H1 (cell line): ENCODE results near the gene MATK. TPM values are rescaled to one million over a fixed set of nuclear protein-coding genes. Genes with fewer than 3 reads are reported as not detected.
"Not testable (repeated sequence)": the region's sequence is repeated elsewhere in the genome, so short reads cannot be mapped to it uniquely, and the experiment has no call there.

Source experiments
- CTCF ChIA-PET: fragments of 300-600 bp; sonication (Branson Sonifier 250); formaldehyde crosslinking; loops from one replicate; lab custom pipeline; 2021; ENCODE audit not compliant: partially characterized antibody; lab: Charles Lee
- POLR2A ChIA-PET: fragments of 300-600 bp; sonication (Branson Sonifier 250); formaldehyde crosslinking; loops from one replicate; lab custom pipeline; 2021; ENCODE audit warnings: inconsistent platforms; ENCODE audit not compliant: partially characterized antibody; lab: Charles Lee
- DNase-seq, 2 experiments: peaks; one replicate each; pipeline versions ENCODE4 v3.0.0 to v3.0.0-alpha.2; 2010 to 2022; ENCODE audit warnings: low spot score in 2 of 2, low read depth in 1 of 2, mixed read lengths in 1 of 2
- FAIRE-seq: peaks from 2 replicates; lab custom pipeline; 2011; peaks lifted over from hg19 to GRCh38; lab: Jason Lieb, UNC
- H2AFZ ChIP-seq: 2 replicates; pipeline ENCODE4 v1.8.1; 2012; ENCODE audit warnings: low read length, inconsistent platforms
- H2AK5ac ChIP-seq: 2 replicates; pipeline ENCODE4 v1.6.1; 2013; ENCODE audit warnings: low read depth, low read length
- H2BK120ac ChIP-seq: replicated peaks from 2 replicates; pipeline ENCODE3; 2013; ENCODE audit warnings: low read depth, low read length, inconsistent platforms
- H2BK12ac ChIP-seq: 2 replicates; pipeline ENCODE4 v1.6.1; 2013; ENCODE audit warnings: low read depth, low read length
- H2BK15ac ChIP-seq: 2 replicates; pipeline ENCODE4 v1.6.1; 2013; ENCODE audit warnings: low read length
- H2BK20ac ChIP-seq: 2 replicates; pipeline ENCODE4 v1.6.1; 2013; ENCODE audit warnings: low read length
- H2BK5ac ChIP-seq: 2 replicates; pipeline ENCODE4 v1.6.1; 2013; ENCODE audit warnings: low read depth, low read length
- H3K14ac ChIP-seq: 2 replicates; pipeline ENCODE4 v1.6.1; 2013; ENCODE audit warnings: inconsistent platforms; ENCODE audit not compliant: insufficient read length
- H3K18ac ChIP-seq: 2 replicates; pipeline ENCODE4 v1.6.1; 2013; ENCODE audit warnings: low read length; ENCODE audit errors: extremely low read depth
- H3K23ac ChIP-seq: 2 replicates; pipeline ENCODE4 v1.6.1; 2013; ENCODE audit warnings: inconsistent platforms; ENCODE audit not compliant: insufficient read length
- H3K23me2 ChIP-seq: 2 replicates; pipeline ENCODE4 v1.6.1; 2013; ENCODE audit warnings: low read depth, low read length
- H3K27ac ChIP-seq: 2 replicates; pipeline ENCODE4 v1.6.1; 2011; ENCODE audit warnings: low read depth, low read length, inconsistent platforms
- H3K27me3 ChIP-seq, 4 experiments: replicated peaks in 1 of 4; 1 replicate in 1 of 4; 2 replicates in 3 of 4; pipeline versions ENCODE4 v1.6.1 to v1.8.1; 2011 to 2013; ENCODE audit warnings: low read length in 3 of 4, mild to moderate bottlenecking in 3 of 4, inconsistent platforms in 2 of 4, mixed read lengths in 2 of 4, moderate library complexity in 1 of 4; ENCODE audit not compliant: control insufficient read depth in 3 of 4, insufficient read depth in 3 of 4; ENCODE audit errors: extremely low read depth in 1 of 4
- H3K36me3 ChIP-seq, 4 experiments: 2 replicates each; pipeline versions ENCODE4 v1.6.1 to v1.8.1; 2011 to 2013; ENCODE audit warnings: mild to moderate bottlenecking in 4 of 4, low read length in 3 of 4, moderate library complexity in 2 of 4, control low read depth in 1 of 4, inconsistent platforms in 1 of 4; ENCODE audit not compliant: insufficient read depth in 4 of 4, control insufficient read depth in 2 of 4
- H3K4ac ChIP-seq: replicated peaks from 2 replicates; pipeline ENCODE3; 2013; ENCODE audit warnings: low read length, low read depth, mixed read lengths, inconsistent platforms; ENCODE audit not compliant: insufficient read length
- H3K4me1 ChIP-seq, 4 experiments: replicated peaks in 1 of 4; 1 replicate in 1 of 4; 2 replicates in 3 of 4; pipeline versions ENCODE4 v1.6.1 to v1.8.1; 2011 to 2013; ENCODE audit warnings: low read length in 3 of 4, inconsistent platforms in 2 of 4, mixed read lengths in 1 of 4; ENCODE audit not compliant: insufficient read depth in 4 of 4, control insufficient read depth in 3 of 4
- H3K4me2 ChIP-seq, 2 experiments: 2 replicates each; pipeline versions ENCODE4 v1.6.1 to v1.8.1; 2011 to 2013; ENCODE audit warnings: low read depth in 2 of 2, low read length in 2 of 2, control low read depth in 1 of 2, inconsistent platforms in 1 of 2, mild to moderate bottlenecking in 1 of 2; ENCODE audit not compliant: insufficient read depth in 1 of 2
- H3K4me3 ChIP-seq, 4 experiments: fragments of 200-600, 300-600 bp in 1 of 4; sonication (generic), shearing (Covaris generic), sonication (Bioruptor Twin) in 1 of 4; 2 replicates each; pipeline versions ENCODE4 v1.5.1 to v1.8.1; 2011 to 2016; ENCODE audit warnings: low read length in 4 of 4, low read depth in 3 of 4, control low read depth in 2 of 4, inconsistent platforms in 2 of 4, mild to moderate bottlenecking in 2 of 4, mixed read lengths in 1 of 4, moderate library complexity in 1 of 4; ENCODE audit not compliant: insufficient read depth in 2 of 4; ENCODE audit errors: extremely low read depth in 1 of 4
- H3K56ac ChIP-seq: replicated peaks from 2 replicates; pipeline ENCODE3; 2013; ENCODE audit warnings: low read depth, mild to moderate bottlenecking, mixed read lengths, low read length, inconsistent platforms; ENCODE audit not compliant: insufficient read length
- H3K79me1 ChIP-seq: 2 replicates; pipeline ENCODE4 v1.6.1; 2013; ENCODE audit warnings: low read depth, low read length, control low read depth
- H3K79me2 ChIP-seq, 2 experiments: 2 replicates each; pipeline versions ENCODE4 v1.6.1 to v1.8.1; 2012 to 2013; ENCODE audit warnings: low read length in 2 of 2, mild to moderate bottlenecking in 2 of 2, inconsistent platforms in 1 of 2; ENCODE audit not compliant: insufficient read depth in 2 of 2, control insufficient read depth in 1 of 2
- H3K9ac ChIP-seq, 4 experiments: replicated peaks in 1 of 4; 1 replicate in 1 of 4; 2 replicates in 3 of 4; pipeline versions ENCODE4 v1.6.1 to v1.8.1; 2011 to 2013; ENCODE audit warnings: low read depth in 3 of 4, low read length in 3 of 4, control low read depth in 2 of 4, mild to moderate bottlenecking in 2 of 4, moderate library complexity in 2 of 4, inconsistent platforms in 1 of 4; ENCODE audit errors: extremely low read depth in 1 of 4
- H3K9me3 ChIP-seq, 2 experiments: 2 replicates each; pipeline versions ENCODE4 v1.6.1 to v1.8.1; 2012 to 2013; ENCODE audit warnings: mild to moderate bottlenecking in 2 of 2, moderate library complexity in 2 of 2, control low read depth in 1 of 2, inconsistent platforms in 1 of 2, low read depth in 1 of 2, low read length in 1 of 2, mixed read lengths in 1 of 2; ENCODE audit not compliant: insufficient read depth in 2 of 2
- H4K20me1 ChIP-seq, 2 experiments: replicated peaks in 1 of 2; 2 replicates each; pipeline versions ENCODE3 to v1.8.1; 2011 to 2013; ENCODE audit warnings: inconsistent platforms in 2 of 2, low read length in 2 of 2, mild to moderate bottlenecking in 1 of 2; ENCODE audit not compliant: insufficient read depth in 2 of 2, control insufficient read depth in 1 of 2
- H4K5ac ChIP-seq: 2 replicates; pipeline ENCODE4 v1.6.1; 2013; ENCODE audit warnings: low read length, low read depth, mixed read lengths, inconsistent platforms; ENCODE audit not compliant: insufficient read length
- H4K8ac ChIP-seq: 2 replicates; pipeline ENCODE4 v1.8.0; 2013; ENCODE audit warnings: mild to moderate bottlenecking, moderate library complexity, low read length, inconsistent platforms; ENCODE audit not compliant: insufficient read depth; ENCODE audit errors: extremely low read depth
- H4K91ac ChIP-seq: replicated peaks from 2 replicates; pipeline ENCODE3; 2013; ENCODE audit warnings: low read length, mixed read lengths, inconsistent platforms; ENCODE audit not compliant: insufficient read length
- WGBS, 2 experiments: shearing (Covaris generic) in 1 of 2; methylation state at CpG; one replicate each; pipeline versions ENCODE4 v1.1.6 to v1.1.7; 2013 to 2015; ENCODE audit warnings: low lambda C conversion rate in 2 of 2, mixed read lengths in 2 of 2, inconsistent platforms in 1 of 2, low coverage in 1 of 2, missing lambda C conversion rate in 1 of 2; ENCODE audit not compliant: insufficient replicate concordance in 2 of 2, insufficient coverage in 1 of 2, insufficient read length in 1 of 2; ENCODE audit errors: extremely low coverage in 1 of 2, missing lambda C conversion rate in 1 of 2; 5-methylcytosine and 5-hydroxymethylcytosine counted together
- polyA plus RNA-seq, 7 experiments: library from polyadenylated mRNA; depleted of rRNA in 3 of 7; stranded (reverse) in 5 of 7; unstranded in 2 of 7; fragments of >200 nt in 5 of 7; fragments of 200-250 nt in 2 of 7; gene quantifications; 1 replicate in 5 of 7; 2 replicates in 1 of 7; 4 replicates in 1 of 7; pipeline versions ENCODE4 v1.2.1 to v1.2.3, GENCODE V29; 2011 to 2013; ENCODE audit warnings: missing spikeins in 2 of 7, mixed read lengths in 2 of 7
- total RNA-seq: library from RNA; stranded (reverse); fragmentation: NEBNext Ultra II Directional; extraction: Animal tissue kit (Norgen Biotek cat#: 25700); gene quantifications from 2 replicates; pipeline ENCODE4 v1.2.1, GENCODE V29; 2021

The MATK gene
- total and polyA plus RNA-seq, 2 of the 8 experiments (the other 6 are each of a cell fraction or from before 2014, with no cell fraction given): 20.5 to 21.4 TPM

DNA sequence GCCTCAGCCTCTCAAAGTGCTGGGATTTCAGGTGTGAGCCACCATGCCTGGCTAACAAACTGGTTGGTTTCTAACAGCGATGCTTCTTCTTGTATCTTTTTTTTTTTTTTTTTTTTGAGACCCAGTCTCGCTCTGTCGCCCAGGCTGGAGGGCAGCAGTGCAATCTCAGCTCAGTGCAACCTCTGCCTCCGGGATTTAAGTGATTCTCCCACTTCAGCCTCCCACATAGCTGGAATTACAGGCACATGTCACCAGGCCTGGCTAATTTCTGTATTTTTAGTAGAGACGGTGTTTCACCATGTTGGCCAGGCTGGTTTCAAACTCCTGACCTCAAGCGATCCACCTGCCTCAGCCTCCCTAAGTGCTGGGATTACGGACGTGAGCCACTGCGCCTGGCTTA is 30.0 kb upstream of the MATK start:
- not testable (repeated sequence) for H2BK20ac ChIP-seq, FAIRE-seq
- CTCF ChIA-PET: interaction anchor here (0.8 to 1.0 kb wide), 2 partner anchors 32 to 194 kb away, joined by 3 read pairs; no protein-coding TSS in a partner anchor

More for the DNA sequence above, 30.0 kb upstream of the MATK start:
- H2BK12ac ChIP-seq, H3K18ac ChIP-seq, H3K23me2 ChIP-seq, H2BK120ac ChIP-seq, H3K4me2 ChIP-seq, H3K56ac ChIP-seq, H2BK5ac ChIP-seq, H3K79me2 ChIP-seq, H3K4me1 ChIP-seq, H3K9ac ChIP-seq, H4K5ac ChIP-seq, H2BK15ac ChIP-seq, H3K27ac ChIP-seq, DNase-seq, POLR2A ChIA-PET, H4K91ac ChIP-seq, H4K20me1 ChIP-seq, H3K79me1 ChIP-seq, H3K27me3 ChIP-seq, H3K23ac ChIP-seq, H2AFZ ChIP-seq, H4K8ac ChIP-seq, H3K4me3 ChIP-seq, H2AK5ac ChIP-seq, H3K4ac ChIP-seq, H3K9me3 ChIP-seq, H3K14ac ChIP-seq, H3K36me3 ChIP-seq: not testable (repeated sequence)
- 95% methylated on average over 8 of the region's 9 CpGs; no CpG with 5 or more reads in 1 of the 2 experiments for WGBS, 2 experiments
